GM19238 (cell line): ENCODE data around the gene PLEKHA7.
A peak's percentile ranks its signal among the peaks of the same experiment; 100 is the strongest.
"Not testable (repeated sequence)": the region's sequence is repeated elsewhere in the genome, so short reads cannot be mapped to it uniquely, and the experiment has no call there.

Experiments used
- DNase-seq: peaks from one replicate; pipeline ENCODE4 v3.0.0; 2011; ENCODE audit warnings: low spot score; ENCODE audit not compliant: insufficient read length

PLEKHA7 gene

GRCh38 chr11:17012179-17012578, 2.0 kb downstream of the PLEKHA7 start:
- no peak for DNase-seq

GRCh38 chr11:17010851-17011420, 3.3 kb downstream of the PLEKHA7 start:
- DNase-seq: no peak

GRCh38 chr11:17008099-17008498, 6.1 kb downstream of the PLEKHA7 start:
- DNase-seq: no peak

- no peak for DNase-seq
Observed at GRCh38 chr11:17005646-17006045, 8.6 kb downstream of the PLEKHA7 start.

- no peak for DNase-seq
Observed at GRCh38 chr11:17004486-17005148, 9.6 kb downstream of the PLEKHA7 start.

- DNase-seq: no peak
Observed at GRCh38 chr11:17003426-17003825, 10.8 kb downstream of the PLEKHA7 start.

GRCh38 chr11:17002543-17002942, 11.7 kb downstream of the PLEKHA7 start:
- no peak for DNase-seq

- no peak for DNase-seq
Observed at GRCh38 chr11:17001806-17002205, 12.4 kb downstream of the PLEKHA7 start.

GRCh38 chr11:17000987-17001386, 13.2 kb downstream of the PLEKHA7 start:
- no peak for DNase-seq

- not testable (repeated sequence) for DNase-seq
Observed at GRCh38 chr11:17000253-17000652, 14.0 kb downstream of the PLEKHA7 start.

GRCh38 chr11:16999116-16999515, 15.1 kb downstream of the PLEKHA7 start:
- DNase-seq: no peak

GRCh38 chr11:16997624-16998023, 16.6 kb downstream of the PLEKHA7 start:
- DNase-seq: no peak

GRCh38 chr11:16993495-16993894, 20.7 kb downstream of the PLEKHA7 start:
- no peak for DNase-seq

GRCh38 chr11:16992846-16993245, 21.4 kb downstream of the PLEKHA7 start:
- no peak for DNase-seq

- DNase-seq: no peak
Observed at GRCh38 chr11:16989554-16989953, 24.7 kb downstream of the PLEKHA7 start.

GRCh38 chr11:16987205-16987568, 27.0 kb downstream of the PLEKHA7 start:
- DNase-seq: no peak

GRCh38 chr11:16986434-16987204, 27.6 kb downstream of the PLEKHA7 start:
- DNase-seq: peak; percentile 78

GRCh38 chr11:16985297-16985696, 28.9 kb downstream of the PLEKHA7 start:
- no peak for DNase-seq

GRCh38 chr11:16984229-16984628, 30.0 kb downstream of the PLEKHA7 start:
- no peak for DNase-seq

GRCh38 chr11:16982809-16983208, 31.4 kb downstream of the PLEKHA7 start:
- DNase-seq: no peak

GRCh38 chr11:16982256-16982671, 31.9 kb downstream of the PLEKHA7 start:
- no peak for DNase-seq

- no peak for DNase-seq
Observed at GRCh38 chr11:16981651-16982194, 32.5 kb downstream of the PLEKHA7 start.
